Chondrocyte (in vitro differentiated cells): ENCODE results near the gene COL4A4. TPM values are rescaled to one million over a fixed set of nuclear protein-coding genes. Genes with fewer than 3 reads are reported as not detected.

Source experiments
- DNase-seq: peaks from one replicate; pipeline ENCODE4 v3.0.0; 2021; ENCODE audit warnings: mixed read lengths, low spot score
- H3K27ac Mint-ChIP-seq: one replicate; pipeline ENCODE4 v1.8.0; 2021; ENCODE audit warnings: mild to moderate bottlenecking, moderate library complexity, mixed read lengths; ENCODE audit not compliant: unreplicated experiment
- H3K27me3 Mint-ChIP-seq: 2 replicates; pipeline ENCODE4 v1.8.0; 2021; ENCODE audit warnings: low read depth, mixed read lengths
- H3K36me3 Mint-ChIP-seq: 2 replicates; pipeline ENCODE4 v1.8.0; 2021; ENCODE audit warnings: low read depth, mixed read lengths
- H3K4me1 Mint-ChIP-seq: 2 replicates; pipeline ENCODE4 v1.8.0; 2021; ENCODE audit warnings: low read depth, mild to moderate bottlenecking, mixed read lengths
- H3K4me3 Mint-ChIP-seq: one replicate; pipeline ENCODE4 v1.8.0; 2021; ENCODE audit warnings: mild to moderate bottlenecking, moderate library complexity, mixed read lengths; ENCODE audit not compliant: unreplicated experiment
- H3K9me3 Mint-ChIP-seq: 2 replicates; pipeline ENCODE4 v1.8.0; 2021; ENCODE audit warnings: low read depth, mixed read lengths
- total RNA-seq: library from RNA; stranded (reverse); gene quantifications from 3 replicates; pipeline ENCODE4 v1.2.1, GENCODE V29; 2021
- TF ChIP-seq, protein P1 (sequence below): fragments of 200-600 bp; sonication (generic); IDR thresholded peaks from 2 replicates; pipeline ENCODE4 v1.5.0; 2021; ENCODE audit warnings: antibody characterized with exemption, mild to moderate bottlenecking, moderate library complexity

COL4A4 gene
- total RNA-seq, 1 donor from 2014 or later: 7.3 TPM

DNA sequence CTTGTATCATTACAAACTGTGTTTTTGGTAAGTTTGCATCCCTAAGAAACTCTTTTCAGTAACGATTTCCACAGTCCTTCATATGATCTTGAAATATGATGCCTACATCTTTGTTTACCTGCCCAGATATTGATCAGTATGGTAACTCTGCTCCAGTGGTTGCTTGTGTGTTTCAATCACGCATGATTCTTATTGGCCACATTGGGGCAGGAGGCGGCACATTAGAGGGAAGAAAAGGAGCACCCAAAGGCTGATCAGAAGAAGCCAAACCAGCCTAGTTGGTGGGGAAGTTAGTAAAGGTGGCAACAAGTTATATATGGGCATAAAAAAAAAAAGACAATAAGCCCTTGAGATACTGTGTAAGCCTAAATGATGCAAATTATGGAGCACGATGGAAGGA, 169.2 kb downstream of the COL4A4 start:
- DNase-seq: no peak
- Mint-ChIP-seq H3K9me3 (no peaks in the 10 kb centered on the region), H3K36me3 (no peaks in the 10 kb centered on the region), H3K27ac (no peak overlapping the region), H3K4me1 (peaks cover 15% of the 10 kb centered on the region), H3K4me3 (no peak overlapping the region), H3K27me3 (no peaks in the 10 kb centered on the region)
- TF ChIP-seq, protein P1, sequence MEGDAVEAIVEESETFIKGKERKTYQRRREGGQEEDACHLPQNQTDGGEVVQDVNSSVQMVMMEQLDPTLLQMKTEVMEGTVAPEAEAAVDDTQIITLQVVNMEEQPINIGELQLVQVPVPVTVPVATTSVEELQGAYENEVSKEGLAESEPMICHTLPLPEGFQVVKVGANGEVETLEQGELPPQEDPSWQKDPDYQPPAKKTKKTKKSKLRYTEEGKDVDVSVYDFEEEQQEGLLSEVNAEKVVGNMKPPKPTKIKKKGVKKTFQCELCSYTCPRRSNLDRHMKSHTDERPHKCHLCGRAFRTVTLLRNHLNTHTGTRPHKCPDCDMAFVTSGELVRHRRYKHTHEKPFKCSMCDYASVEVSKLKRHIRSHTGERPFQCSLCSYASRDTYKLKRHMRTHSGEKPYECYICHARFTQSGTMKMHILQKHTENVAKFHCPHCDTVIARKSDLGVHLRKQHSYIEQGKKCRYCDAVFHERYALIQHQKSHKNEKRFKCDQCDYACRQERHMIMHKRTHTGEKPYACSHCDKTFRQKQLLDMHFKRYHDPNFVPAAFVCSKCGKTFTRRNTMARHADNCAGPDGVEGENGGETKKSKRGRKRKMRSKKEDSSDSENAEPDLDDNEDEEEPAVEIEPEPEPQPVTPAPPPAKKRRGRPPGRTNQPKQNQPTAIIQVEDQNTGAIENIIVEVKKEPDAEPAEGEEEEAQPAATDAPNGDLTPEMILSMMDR: peak; percentile 49

DNA sequence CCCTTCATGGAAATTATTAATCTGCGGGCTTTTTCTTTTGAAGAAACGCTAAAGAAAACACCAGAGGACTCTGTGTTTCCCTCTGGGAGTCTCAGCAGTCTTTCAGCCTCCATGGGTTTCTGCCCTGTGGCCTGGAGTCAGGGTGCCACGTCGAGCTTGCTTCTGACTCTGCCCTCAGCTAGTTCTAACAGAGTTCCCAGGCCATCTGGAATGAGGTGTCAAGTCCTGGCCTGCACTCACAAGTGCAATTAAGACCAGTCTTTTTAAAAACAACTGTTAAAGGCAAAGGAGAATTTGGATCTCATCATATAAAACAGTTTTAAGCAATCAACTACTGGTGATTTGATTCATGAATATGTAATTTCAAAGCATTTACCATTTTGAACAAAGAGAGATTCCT, 170.8 kb downstream of the COL4A4 start:
- Mint-ChIP-seq H3K27ac (no peak overlapping the region), H3K4me3 (no peak overlapping the region), H3K27me3 (no peaks in the 10 kb centered on the region), H3K36me3 (peaks cover 3% of the 10 kb centered on the region), H3K9me3 (no peaks in the 10 kb centered on the region), H3K4me1 (peaks cover 15% of the 10 kb centered on the region)
- TF ChIP-seq, protein P1: no peak
- DNase-seq: no peak

DNA sequence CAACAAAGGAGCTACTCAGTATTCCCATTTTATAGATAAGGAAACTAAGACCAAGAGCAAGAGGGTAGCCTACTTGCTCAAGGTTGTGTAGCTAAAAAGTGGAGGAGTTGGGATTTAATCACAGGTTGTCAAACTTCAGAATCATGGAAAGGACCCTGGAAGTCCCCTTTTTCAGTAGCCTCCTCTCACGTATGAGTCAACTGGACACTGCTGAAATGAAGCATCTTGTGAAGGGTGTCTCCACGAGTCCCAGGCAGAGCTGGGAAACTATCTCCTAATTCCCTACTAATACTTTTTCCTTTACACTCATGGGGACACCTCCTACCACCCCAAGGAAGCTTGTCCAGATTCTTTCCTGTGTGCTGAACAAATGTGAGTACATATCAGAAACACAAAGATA, 172.3 kb downstream of the COL4A4 start:
- no peak overlapping the region for H3K4me3 Mint-ChIP-seq
- H3K36me3 Mint-ChIP-seq: peaks cover 3% of the 10 kb centered on the region
- peaks cover 15% of the 10 kb centered on the region for H3K4me1 Mint-ChIP-seq
- no peaks in the 10 kb centered on the region for H3K9me3 Mint-ChIP-seq
- H3K27ac Mint-ChIP-seq: no peak overlapping the region
- TF ChIP-seq, protein P1: no peak
- H3K27me3 Mint-ChIP-seq: no peaks in the 10 kb centered on the region
- no peak for DNase-seq

DNA sequence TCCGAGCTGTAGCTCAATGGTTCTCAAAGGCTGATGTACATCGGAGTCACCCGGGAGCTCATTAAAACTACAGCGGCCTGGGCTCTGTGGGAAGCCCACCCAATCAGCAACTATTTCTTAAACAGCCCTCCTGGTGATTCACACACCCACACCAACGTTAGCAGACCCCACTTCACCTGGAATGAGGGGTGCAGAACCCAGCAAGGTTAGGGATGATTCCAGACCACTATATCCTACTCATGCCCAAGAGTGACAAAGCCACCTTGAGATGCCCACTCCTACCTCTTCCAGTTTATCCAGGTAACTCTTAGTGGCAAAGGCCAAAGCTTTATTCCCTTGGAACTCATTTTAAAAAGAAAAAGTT, 178.4 kb downstream of the COL4A4 start:
- no peak for DNase-seq
- Mint-ChIP-seq H3K4me3 (no peak overlapping the region), H3K27me3 (no peaks in the 10 kb centered on the region), H3K36me3 (peaks cover 3% of the 10 kb centered on the region), H3K4me1 (peaks cover 4% of the 10 kb centered on the region), H3K27ac (no peak overlapping the region), H3K9me3 (no peaks in the 10 kb centered on the region)
- TF ChIP-seq, protein P1: peak; percentile 54

DNA sequence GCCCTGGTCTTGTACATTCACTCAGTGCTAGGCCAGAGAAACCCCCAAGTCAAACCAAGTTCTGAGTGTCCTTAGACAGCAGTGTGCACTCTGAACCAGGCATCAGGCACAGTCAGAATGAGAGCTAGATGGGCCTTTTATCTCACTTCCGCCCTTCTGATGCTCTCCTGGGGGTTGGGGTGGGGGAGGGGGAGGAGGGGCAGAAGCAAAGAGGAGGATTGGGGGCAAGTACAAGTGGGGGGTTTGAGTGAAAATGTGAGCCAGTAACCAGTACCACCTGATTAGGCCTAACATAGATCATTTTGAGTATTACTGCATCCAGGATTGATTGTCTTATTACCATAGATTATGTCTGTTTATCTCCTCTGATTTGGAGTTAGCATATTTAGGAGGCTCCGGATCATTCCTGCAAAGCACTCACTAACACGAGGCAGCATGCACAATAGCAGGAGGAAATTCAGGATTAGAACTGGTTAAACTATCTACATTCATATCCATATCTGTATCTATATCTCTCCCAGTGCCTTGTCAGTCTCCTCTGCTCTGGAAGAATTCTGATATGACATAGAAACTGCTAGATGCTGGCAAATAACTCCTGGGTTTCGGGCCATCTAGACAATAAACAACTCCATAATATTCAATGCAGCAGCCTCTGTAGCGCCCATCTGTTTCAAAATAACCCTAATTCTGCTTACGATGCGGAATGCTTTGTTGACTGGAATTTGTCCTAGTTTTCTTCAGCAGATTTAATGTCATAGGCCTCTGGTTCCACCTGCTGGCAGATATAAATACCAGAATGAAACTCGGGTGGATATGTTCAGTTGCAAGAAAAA, 179.0 kb downstream of the COL4A4 start:
- peaks cover 4% of the 10 kb centered on the region for H3K4me1 Mint-ChIP-seq
- H3K4me3 Mint-ChIP-seq: no peak overlapping the region
- no peak for DNase-seq
- H3K9me3 Mint-ChIP-seq: no peaks in the 10 kb centered on the region
- TF ChIP-seq, protein P1: peak; percentile 93
- peaks cover 3% of the 10 kb centered on the region for H3K36me3 Mint-ChIP-seq
- H3K27ac Mint-ChIP-seq: no peak overlapping the region
- H3K27me3 Mint-ChIP-seq: no peaks in the 10 kb centered on the region
